GM19025 (cell line): ENCODE results near the gene MBTD1.
"Not testable (repeated sequence)": the region's sequence is repeated elsewhere in the genome, so short reads cannot be mapped to it uniquely, and the experiment has no call there.

Experiments
- ATAC-seq: cut with Tn5 transposase; IDR thresholded peaks from one replicate; pipeline ENCODE4 v1.9.1; 2021; ENCODE audit warnings: mild to moderate bottlenecking, low read depth, moderate library complexity; ENCODE audit not compliant: unreplicated experiment

Gene MBTD1

DNA sequence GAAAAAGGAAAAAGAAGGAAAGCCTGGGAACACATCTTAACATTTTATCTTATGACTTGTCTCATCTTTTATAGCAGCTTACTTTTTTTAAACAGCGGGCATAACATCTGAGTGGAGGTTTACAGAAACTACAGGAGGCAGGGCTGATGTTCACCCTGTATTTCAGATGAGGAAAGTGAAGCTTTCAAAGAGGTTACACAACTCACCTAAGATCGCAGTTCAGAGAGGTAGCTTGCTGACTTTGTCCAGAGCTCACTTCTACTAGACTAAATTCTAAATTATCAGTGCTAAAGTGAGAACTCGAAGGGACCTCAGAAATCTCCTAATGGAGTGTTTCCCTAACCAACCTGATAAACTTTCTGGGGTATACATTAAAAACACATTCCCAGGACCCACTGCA lies 3.7 kb downstream of the MBTD1 start:
- no peak for ATAC-seq

GRCh38 chr17:51255673-51256072 lies 4.2 kb downstream of the MBTD1 start:
- ATAC-seq, result no peak

- no peak for ATAC-seq
Measured at GRCh38 chr17:51251010-51251409, 8.8 kb downstream of the MBTD1 start.

DNA sequence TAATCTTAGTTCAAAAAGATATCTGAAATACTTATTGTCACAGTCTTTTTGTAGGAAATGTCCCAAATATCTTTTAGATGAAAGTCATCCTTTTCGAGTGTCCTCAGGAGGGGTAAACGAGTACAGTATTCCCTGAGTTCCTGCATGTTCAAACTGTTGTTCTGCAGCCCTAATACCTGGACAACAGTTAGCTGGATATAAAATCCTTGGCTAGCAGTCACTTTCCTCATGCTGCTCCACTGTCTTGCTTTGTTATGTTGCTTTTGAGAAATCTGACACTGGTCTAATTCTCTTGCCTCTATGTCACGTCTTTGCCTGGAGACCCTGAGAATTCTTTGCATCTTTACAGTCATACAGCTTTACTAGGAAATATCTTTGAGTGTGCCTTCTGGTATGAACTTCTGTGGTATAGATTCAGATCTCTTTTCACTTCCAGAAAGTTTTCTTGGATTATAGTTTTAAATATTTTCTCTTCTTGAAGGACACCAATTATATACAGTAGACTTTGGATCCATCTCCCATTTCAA lies 9.5 kb downstream of the MBTD1 start:
- ATAC-seq, result no peak

DNA sequence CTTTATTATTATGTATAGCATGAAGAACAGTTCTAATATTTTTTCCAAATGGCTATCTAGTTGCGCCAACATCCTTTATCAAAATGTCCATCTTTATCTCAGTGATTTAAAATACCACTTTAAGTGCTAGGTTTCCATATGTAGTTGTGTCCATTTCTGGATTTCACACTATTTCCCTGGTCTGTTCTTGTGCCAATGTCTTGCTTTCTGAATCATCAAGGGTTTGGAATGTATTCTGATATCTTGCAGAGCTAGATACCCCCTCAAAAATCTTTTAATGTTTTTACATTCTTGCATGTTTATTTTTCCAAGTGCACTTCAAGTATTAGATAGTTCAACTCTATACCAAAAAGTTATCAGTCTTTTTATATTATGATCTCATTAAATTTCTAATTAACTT lies 14.3 kb downstream of the MBTD1 start:
- ATAC-seq, result no peak

- ATAC-seq, result no peak
Measured at GRCh38 chr17:51244041-51244440, 15.8 kb downstream of the MBTD1 start.

DNA sequence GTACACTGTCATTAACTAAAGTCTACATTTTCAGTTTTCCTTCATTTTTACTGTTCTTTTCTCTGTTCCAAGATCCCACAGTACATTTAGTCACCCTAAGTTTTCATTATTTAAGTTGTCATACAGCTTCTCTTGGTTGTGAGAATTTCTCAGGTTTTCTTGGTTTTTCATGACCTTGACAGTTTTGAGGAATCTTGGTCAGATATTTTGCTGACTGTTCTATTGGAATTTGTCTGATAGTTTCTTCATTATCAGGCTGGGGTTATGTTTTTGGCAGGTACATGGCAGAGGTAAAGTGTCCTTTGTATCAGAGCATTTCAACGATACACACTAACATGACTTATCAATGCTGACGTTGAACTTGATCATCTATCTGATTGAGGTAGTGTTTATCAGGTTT lies 19.6 kb downstream of the MBTD1 start:
- no peak for ATAC-seq

DNA sequence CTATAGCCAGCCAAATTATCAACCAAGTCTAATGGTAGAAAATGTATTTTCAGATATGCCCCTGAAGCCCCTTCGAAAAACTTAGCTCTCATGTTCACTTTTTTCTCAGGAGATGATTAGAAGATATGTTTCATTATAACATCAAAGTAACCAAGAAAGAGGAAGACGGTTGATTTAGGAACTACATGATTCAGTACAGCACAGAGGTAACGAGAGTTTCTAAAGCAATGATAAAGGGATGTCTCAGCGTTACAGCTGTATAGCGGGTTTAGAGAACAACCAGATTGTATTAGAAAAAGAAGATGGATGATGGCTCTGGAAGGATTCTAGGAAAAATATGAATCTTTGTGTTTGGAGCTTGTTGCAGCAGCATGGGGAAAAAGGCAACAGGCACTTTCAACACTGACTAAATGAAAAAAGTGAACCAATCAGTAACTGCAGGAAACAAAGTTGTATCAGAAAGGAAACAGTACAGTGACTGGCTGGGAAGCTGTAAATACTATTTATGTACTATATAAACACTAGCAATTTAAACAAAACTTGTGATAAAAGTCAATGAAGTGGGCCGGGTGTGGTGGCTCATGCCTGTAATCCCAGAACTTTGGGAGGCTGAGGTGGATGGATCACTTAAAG lies 21.5 kb downstream of the MBTD1 start:
- ATAC-seq, result no peak

- no peak for ATAC-seq
Measured at GRCh38 chr17:51234162-51234561, 25.7 kb downstream of the MBTD1 start.

DNA sequence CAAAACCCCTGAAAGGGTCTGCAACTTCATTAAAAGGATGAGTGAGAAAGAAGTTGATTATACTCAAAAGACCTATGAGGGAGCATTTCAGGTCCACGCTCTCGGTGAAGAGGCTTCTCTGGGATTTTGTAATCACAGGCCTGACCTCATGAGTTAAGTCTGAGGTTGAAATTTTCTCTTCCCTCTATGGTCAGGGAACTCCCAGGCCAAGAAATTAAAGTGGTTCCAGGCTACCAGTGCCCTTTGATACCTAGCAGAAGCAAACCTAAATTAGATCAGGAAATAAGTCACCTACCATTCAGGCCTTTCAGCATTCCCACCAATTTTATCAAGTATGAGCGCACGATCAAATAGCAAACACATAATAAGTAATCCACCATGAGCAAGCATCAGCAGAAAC lies 27.9 kb downstream of the MBTD1 start:
- no peak for ATAC-seq

DNA sequence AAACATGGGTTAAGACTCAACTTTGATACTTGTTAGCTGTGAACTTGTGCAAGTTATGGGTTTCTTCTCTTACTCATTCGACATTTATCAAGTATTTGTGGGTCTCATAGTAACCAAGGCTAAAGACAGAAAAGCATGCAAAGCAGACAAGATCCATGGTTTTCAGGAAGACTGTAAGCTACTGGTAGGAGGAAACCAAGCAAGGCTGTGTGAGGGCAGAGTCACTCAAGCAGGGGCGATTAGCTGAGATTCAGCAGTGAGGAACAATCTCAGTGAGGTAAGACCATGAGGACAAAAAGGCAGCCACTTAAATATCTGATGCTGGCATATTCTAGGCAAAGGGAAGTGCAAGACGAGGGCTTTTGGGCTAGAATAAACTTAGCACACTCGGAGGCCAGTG lies 29.5 kb downstream of the MBTD1 start:
- no peak for ATAC-seq

GRCh38 chr17:51229889-51230288 lies 30.0 kb downstream of the MBTD1 start:
- no peak for ATAC-seq

GRCh38 chr17:51228161-51228560 lies 31.7 kb downstream of the MBTD1 start:
- ATAC-seq, result no peak

GRCh38 chr17:51225523-51225922 lies 34.3 kb downstream of the MBTD1 start:
- ATAC-seq, result not testable (repeated sequence)

GRCh38 chr17:51224402-51225262 lies 35.2 kb downstream of the MBTD1 start:
- no peak for ATAC-seq

- ATAC-seq, result no peak
Measured at GRCh38 chr17:51221322-51221721, 38.5 kb downstream of the MBTD1 start.

- no peak for ATAC-seq
Measured at GRCh38 chr17:51217946-51218345, 41.9 kb downstream of the MBTD1 start.

DNA sequence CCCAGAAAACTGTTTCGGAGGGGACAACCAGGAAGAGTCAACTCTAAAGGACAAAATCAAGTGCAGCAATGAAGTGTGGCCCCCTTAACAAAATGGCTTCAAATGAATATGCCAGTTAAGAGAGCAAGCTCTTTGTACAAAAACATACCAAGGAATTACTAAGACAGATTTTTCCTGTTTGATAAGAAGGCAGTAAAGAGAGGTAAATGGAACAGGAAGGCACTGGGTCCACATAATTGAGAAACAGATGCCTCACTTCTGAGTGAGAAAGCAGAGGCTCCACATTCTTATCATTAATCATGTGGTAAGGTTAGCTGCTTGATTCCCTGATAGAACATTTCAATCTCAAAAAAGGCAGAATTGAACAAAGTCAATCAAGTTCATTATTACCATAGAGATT lies 44.9 kb downstream of the MBTD1 start:
- no peak for ATAC-seq

GRCh38 chr17:51203838-51204237 lies 56.0 kb downstream of the MBTD1 start:
- ATAC-seq, result no peak

DNA sequence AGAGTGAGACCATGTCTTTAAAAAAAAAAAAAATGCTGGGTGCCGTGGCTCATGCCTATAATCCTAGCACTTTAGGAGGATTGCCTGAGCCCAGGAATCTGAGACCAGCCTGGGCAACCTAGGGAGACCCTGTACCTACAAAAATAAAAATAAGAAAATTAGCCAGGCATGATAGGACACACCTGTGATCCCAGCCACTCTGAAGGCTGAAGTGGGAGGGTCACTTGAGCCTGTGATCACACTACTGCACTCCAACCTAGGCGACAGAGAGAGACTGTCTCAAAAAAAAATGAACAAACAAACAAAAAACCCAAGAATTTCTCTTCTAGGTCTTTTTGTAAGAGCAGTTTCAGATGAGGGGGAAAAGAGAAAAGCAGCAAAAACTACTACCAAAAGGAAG lies 59.0 kb downstream of the MBTD1 start:
- no peak for ATAC-seq

GRCh38 chr17:51200295-51200694 lies 59.6 kb downstream of the MBTD1 start:
- ATAC-seq, result no peak

DNA sequence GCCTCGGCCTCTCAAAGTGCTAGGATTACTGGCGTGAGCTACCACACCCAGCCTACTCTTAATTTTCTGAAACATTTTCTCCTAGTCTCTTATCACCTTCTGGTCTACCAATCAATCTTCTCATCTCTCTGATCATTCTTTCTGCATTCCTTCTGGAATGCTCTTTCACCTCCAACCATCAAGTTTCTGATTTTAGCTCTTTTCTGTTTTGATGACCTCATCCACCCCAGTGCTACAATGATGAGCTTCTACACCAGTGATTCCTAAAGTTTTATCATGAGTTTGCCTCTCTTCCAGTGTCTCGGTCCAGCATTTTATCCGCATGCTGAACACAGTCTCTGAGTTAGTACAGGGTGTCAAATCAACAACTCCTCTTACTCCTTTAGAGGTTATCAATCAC lies 62.1 kb downstream of the MBTD1 start:
- no peak for ATAC-seq
